HEK293 (cell line): ENCODE data around the gene GALNT1.

Experiments
- CTCF ChIA-PET: fragments of 350-600 bp; formaldehyde crosslinking; extraction: SDS; loops from one replicate; lab custom pipeline; 2021; ENCODE audit warnings: antibody characterized with exemption; lab: Yijun Ruan, JAX
- POLR2A ChIA-PET: fragments of 300-600 bp; formaldehyde crosslinking; extraction: SDS; loops from one replicate; lab custom pipeline; 2020; ENCODE audit warnings: antibody characterized with exemption, inconsistent platforms; lab: Yijun Ruan, JAX
- H3K27ac ChIP-seq: fragments of 200-500 bp; sonication (Bioruptor generic); 2 replicates; pipeline ENCODE4 v1.5.1; 2014; ENCODE audit warnings: low read depth, low read length, control low read depth, inconsistent platforms; ENCODE audit errors: extremely low read depth
- H3K36me3 ChIP-seq, 2 experiments: fragments of 200-500 bp in 1 of 2; sonication (Bioruptor generic) in 1 of 2; 1 replicate in 1 of 2; 2 replicates in 1 of 2; pipeline ENCODE4 v1.5.1; 2014 to 2017; ENCODE audit warnings: inconsistent platforms in 2 of 2, low read length in 2 of 2; ENCODE audit not compliant: control insufficient read depth in 2 of 2, insufficient read depth in 1 of 2
- H3K4me1 ChIP-seq: fragments of 200-500 bp; sonication (Bioruptor generic); 2 replicates; pipeline ENCODE4 v1.5.1; 2014; ENCODE audit warnings: mild to moderate bottlenecking, low read length, inconsistent platforms; ENCODE audit not compliant: control insufficient read depth, insufficient read depth
- H3K4me3 ChIP-seq: 2 replicates; pipeline ENCODE4 v1.5.1; 2011; ENCODE audit warnings: low read depth, mild to moderate bottlenecking, control low read depth, low read length, moderate library complexity
- H3K9me3 ChIP-seq: fragments of 200-500 bp; sonication (Bioruptor generic); 2 replicates; pipeline ENCODE4 v1.5.1; 2014; ENCODE audit warnings: low read depth, low read length, inconsistent platforms; ENCODE audit not compliant: control insufficient read depth, insufficient read depth
- BCL11B ChIP-seq: fragments of 450-650 bp; formaldehyde crosslinking; IDR thresholded peaks from 2 replicates; pipeline ENCODE4 v1.5.1; 2016; ENCODE audit warnings: low read depth, missing biosample characterization, missing genetic modification characterization
- KLF16 ChIP-seq: fragments of 450-650 bp; formaldehyde crosslinking; IDR thresholded peaks from 2 replicates; pipeline ENCODE4 v1.5.1; 2017; ENCODE audit warnings: missing biosample characterization, missing genetic modification characterization
- OSR2 ChIP-seq: fragments of 450-650 bp; formaldehyde crosslinking; IDR thresholded peaks from 2 replicates; pipeline ENCODE4 v1.5.1; 2016; ENCODE audit warnings: missing biosample characterization, missing genetic modification characterization
- SP7 ChIP-seq: fragments of 450-650 bp; formaldehyde crosslinking; IDR thresholded peaks from 2 replicates; pipeline ENCODE4 v1.5.1; 2016; ENCODE audit warnings: missing biosample characterization, missing genetic modification characterization
- TCF7L2 ChIP-seq: IDR thresholded peaks from 2 replicates; pipeline ENCODE4 v1.6.1; 2011; ENCODE audit warnings: low read depth, mild to moderate bottlenecking, inconsistent platforms, low read length, moderate library complexity, borderline replicate concordance
- YY2 ChIP-seq: fragments of 450-650 bp; formaldehyde crosslinking; IDR thresholded peaks from 2 replicates; pipeline ENCODE4 v1.5.1; 2016; ENCODE audit warnings: missing biosample characterization, missing genetic modification characterization
- ZFP3 ChIP-seq: fragments of 450-650 bp; formaldehyde crosslinking; IDR thresholded peaks from 2 replicates; pipeline ENCODE4 v1.5.1; 2016; ENCODE audit warnings: low read depth, missing biosample characterization, missing genetic modification characterization
- ZNF19 ChIP-seq: fragments of 450-650 bp; formaldehyde crosslinking; IDR thresholded peaks from 2 replicates; pipeline ENCODE4; 2016; ENCODE audit warnings: missing biosample characterization, missing genetic modification characterization, low read depth
- ZNF239 ChIP-seq: fragments of 450-650 bp; formaldehyde crosslinking; IDR thresholded peaks from 2 replicates; pipeline ENCODE4 v1.5.1; 2016; ENCODE audit warnings: missing biosample characterization, missing genetic modification characterization
- ZNF423 ChIP-seq: fragments of 450-650 bp; formaldehyde crosslinking; IDR thresholded peaks from 2 replicates; pipeline ENCODE4 v1.5.1; 2016; ENCODE audit warnings: missing biosample characterization, missing genetic modification characterization
- ZNF664 ChIP-seq: fragments of 450-650 bp; formaldehyde crosslinking; IDR thresholded peaks from 2 replicates; pipeline ENCODE4 v1.5.1; 2016; ENCODE audit warnings: missing biosample characterization, missing genetic modification characterization
- ZNF768 ChIP-seq: fragments of 450-650 bp; formaldehyde crosslinking; IDR thresholded peaks from 2 replicates; pipeline ENCODE4 v1.5.1; 2018; ENCODE audit warnings: missing biosample characterization, mild to moderate bottlenecking, missing genetic modification characterization
- ZNF776 ChIP-seq: fragments of 450-650 bp; formaldehyde crosslinking; IDR thresholded peaks from 2 replicates; pipeline ENCODE4 v1.5.0; 2017; ENCODE audit warnings: missing biosample characterization, missing genetic modification characterization, borderline replicate concordance
- ZNF777 ChIP-seq: fragments of 450-650 bp; formaldehyde crosslinking; IDR thresholded peaks from 2 replicates; pipeline ENCODE4 v1.5.1; 2017; ENCODE audit warnings: missing biosample characterization, missing genetic modification characterization, borderline replicate concordance
- ZNF792 ChIP-seq: fragments of 450-650 bp; formaldehyde crosslinking; IDR thresholded peaks from 2 replicates; pipeline ENCODE4 v1.5.1; 2016; ENCODE audit warnings: missing biosample characterization, missing genetic modification characterization
- ZSCAN16 ChIP-seq: fragments of 450-650 bp; formaldehyde crosslinking; IDR thresholded peaks from 2 replicates; pipeline ENCODE4 v1.5.1; 2016; ENCODE audit warnings: missing biosample characterization, missing genetic modification characterization
- ZSCAN23 ChIP-seq: fragments of 450-650 bp; formaldehyde crosslinking; IDR thresholded peaks from 2 replicates; pipeline ENCODE4 v1.5.1; 2016; ENCODE audit warnings: missing biosample characterization, missing genetic modification characterization
- TF ChIP-seq, protein P1 (sequence below): fragments of 450-650 bp; formaldehyde crosslinking; IDR thresholded peaks from 2 replicates; pipeline ENCODE4 v1.5.1; 2016; ENCODE audit warnings: missing biosample characterization, missing genetic modification characterization
- TF ChIP-seq, protein P2 (sequence below): fragments of 450-650 bp; formaldehyde crosslinking; IDR thresholded peaks from 2 replicates; pipeline ENCODE4 v1.5.1; 2016; ENCODE audit warnings: missing biosample characterization, missing genetic modification characterization
- TF ChIP-seq, protein P3 (sequence below): fragments of 450-650 bp; formaldehyde crosslinking; IDR thresholded peaks from 2 replicates; pipeline ENCODE4 v1.5.1; 2016; ENCODE audit warnings: missing biosample characterization, missing genetic modification characterization
- TF ChIP-seq, protein P4 (sequence below): fragments of 450-650 bp; formaldehyde crosslinking; conservative IDR thresholded peaks from 2 replicates; pipeline ENCODE4 v1.5.1; 2016; ENCODE audit warnings: low read depth, missing biosample characterization, missing genetic modification characterization
- TF ChIP-seq, protein P5 (sequence below): fragments of 450-650 bp; formaldehyde crosslinking; IDR thresholded peaks from 2 replicates; pipeline ENCODE4 v1.5.1; 2016; ENCODE audit warnings: missing biosample characterization, missing genetic modification characterization, borderline replicate concordance
- TF ChIP-seq, protein P6 (sequence below): fragments of 450-650 bp; formaldehyde crosslinking; IDR thresholded peaks from 2 replicates; pipeline ENCODE4 v1.5.1; 2017; ENCODE audit warnings: missing biosample characterization, missing genetic modification characterization

GALNT1 gene

DNA sequence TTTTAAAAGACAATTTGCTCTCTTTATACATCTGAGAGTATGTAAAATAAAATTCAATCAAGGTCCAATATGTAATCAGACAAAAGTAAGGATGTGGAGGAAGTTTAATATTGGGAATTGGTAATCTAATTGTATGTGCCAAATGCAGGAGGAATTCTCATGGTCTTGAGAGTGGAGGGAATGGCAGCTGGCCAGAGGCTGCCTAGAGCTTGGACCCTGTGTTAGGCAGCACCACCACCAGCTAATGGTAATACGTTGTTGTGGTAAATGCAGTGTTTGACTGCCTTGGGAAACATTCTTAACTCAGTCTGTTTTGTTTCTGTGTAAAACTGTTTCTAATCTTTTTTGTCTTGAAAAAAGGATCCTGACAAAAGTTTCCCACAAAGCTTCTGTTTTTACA is 30.0 kb downstream of the GALNT1 start:
- H3K27ac ChIP-seq: no peak overlapping the region
- ChIA-PET POLR2A (interaction anchor here (0.8 kb wide), 1 partner anchor 28 kb away, joined by 6 read pairs; no protein-coding TSS in a partner anchor), CTCF (interaction anchor here (0.6 kb wide), 1 partner anchor 12 kb away, joined by 5 read pairs; no protein-coding TSS in a partner anchor)
- no peak overlapping the region for H3K4me3 ChIP-seq
- H3K4me1 ChIP-seq: peaks cover 11% of the 10 kb centered on the region
- no peaks in the 10 kb centered on the region for H3K9me3 ChIP-seq
- H3K36me3 ChIP-seq: no peaks in the 10 kb centered on the region
- TF ChIP-seq ZNF19 (tag by site-specific recombination) (no peak), OSR2 (tag by site-specific recombination) (no peak), KLF16 (no peak), BCL11B (tag by site-specific recombination) (no peak), ZNF768 (no peak), ZNF777 (tag by site-specific recombination) (no peak), YY2 (tag by site-specific recombination) (no peak), ZNF776 (tag by site-specific recombination) (no peak), ZNF792 (tag by site-specific recombination) (no peak), SP7 (tag by site-specific recombination) (no peak), ZSCAN23 (no peak), ZNF423 (tag by site-specific recombination) (no peak), TCF7L2 (no peak), ZFP3 (no peak)
- TF ChIP-seq, protein P1, sequence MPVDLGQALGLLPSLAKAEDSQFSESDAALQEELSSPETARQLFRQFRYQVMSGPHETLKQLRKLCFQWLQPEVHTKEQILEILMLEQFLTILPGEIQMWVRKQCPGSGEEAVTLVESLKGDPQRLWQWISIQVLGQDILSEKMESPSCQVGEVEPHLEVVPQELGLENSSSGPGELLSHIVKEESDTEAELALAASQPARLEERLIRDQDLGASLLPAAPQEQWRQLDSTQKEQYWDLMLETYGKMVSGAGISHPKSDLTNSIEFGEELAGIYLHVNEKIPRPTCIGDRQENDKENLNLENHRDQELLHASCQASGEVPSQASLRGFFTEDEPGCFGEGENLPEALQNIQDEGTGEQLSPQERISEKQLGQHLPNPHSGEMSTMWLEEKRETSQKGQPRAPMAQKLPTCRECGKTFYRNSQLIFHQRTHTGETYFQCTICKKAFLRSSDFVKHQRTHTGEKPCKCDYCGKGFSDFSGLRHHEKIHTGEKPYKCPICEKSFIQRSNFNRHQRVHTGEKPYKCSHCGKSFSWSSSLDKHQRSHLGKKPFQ: no peak
- TF ChIP-seq, protein P2, sequence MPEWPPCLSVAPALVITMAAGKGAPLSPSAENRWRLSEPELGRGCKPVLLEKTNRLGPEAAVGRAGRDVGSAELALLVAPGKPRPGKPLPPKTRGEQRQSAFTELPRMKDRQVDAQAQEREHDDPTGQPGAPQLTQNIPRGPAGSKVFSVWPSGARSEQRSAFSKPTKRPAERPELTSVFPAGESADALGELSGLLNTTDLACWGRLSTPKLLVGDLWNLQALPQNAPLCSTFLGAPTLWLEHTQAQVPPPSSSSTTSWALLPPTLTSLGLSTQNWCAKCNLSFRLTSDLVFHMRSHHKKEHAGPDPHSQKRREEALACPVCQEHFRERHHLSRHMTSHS (tag by site-specific recombination): no peak
- TF ChIP-seq, protein P3, sequence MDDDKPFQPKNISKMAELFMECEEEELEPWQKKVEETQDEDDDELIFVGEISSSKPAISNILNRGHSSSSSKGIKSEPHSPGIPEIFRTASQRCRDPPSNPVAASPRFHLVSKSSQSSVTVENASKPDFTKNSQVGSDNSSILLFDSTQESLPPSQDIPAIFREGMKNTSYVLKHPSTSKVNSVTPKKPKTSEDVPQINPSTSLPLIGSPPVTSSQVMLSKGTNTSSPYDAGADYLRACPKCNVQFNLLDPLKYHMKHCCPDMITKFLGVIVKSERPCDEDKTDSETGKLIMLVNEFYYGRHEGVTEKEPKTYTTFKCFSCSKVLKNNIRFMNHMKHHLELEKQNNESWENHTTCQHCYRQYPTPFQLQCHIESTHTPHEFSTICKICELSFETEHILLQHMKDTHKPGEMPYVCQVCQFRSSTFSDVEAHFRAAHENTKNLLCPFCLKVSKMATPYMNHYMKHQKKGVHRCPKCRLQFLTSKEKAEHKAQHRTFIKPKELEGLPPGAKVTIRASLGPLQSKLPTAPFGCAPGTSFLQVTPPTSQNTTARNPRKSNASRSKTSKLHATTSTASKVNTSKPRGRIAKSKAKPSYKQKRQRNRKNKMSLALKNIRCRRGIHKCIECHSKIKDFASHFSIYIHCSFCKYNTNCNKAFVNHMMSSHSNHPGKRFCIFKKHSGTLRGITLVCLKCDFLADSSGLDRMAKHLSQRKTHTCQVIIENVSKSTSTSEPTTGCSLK (tag by site-specific recombination): no peak
- TF ChIP-seq, protein P4, sequence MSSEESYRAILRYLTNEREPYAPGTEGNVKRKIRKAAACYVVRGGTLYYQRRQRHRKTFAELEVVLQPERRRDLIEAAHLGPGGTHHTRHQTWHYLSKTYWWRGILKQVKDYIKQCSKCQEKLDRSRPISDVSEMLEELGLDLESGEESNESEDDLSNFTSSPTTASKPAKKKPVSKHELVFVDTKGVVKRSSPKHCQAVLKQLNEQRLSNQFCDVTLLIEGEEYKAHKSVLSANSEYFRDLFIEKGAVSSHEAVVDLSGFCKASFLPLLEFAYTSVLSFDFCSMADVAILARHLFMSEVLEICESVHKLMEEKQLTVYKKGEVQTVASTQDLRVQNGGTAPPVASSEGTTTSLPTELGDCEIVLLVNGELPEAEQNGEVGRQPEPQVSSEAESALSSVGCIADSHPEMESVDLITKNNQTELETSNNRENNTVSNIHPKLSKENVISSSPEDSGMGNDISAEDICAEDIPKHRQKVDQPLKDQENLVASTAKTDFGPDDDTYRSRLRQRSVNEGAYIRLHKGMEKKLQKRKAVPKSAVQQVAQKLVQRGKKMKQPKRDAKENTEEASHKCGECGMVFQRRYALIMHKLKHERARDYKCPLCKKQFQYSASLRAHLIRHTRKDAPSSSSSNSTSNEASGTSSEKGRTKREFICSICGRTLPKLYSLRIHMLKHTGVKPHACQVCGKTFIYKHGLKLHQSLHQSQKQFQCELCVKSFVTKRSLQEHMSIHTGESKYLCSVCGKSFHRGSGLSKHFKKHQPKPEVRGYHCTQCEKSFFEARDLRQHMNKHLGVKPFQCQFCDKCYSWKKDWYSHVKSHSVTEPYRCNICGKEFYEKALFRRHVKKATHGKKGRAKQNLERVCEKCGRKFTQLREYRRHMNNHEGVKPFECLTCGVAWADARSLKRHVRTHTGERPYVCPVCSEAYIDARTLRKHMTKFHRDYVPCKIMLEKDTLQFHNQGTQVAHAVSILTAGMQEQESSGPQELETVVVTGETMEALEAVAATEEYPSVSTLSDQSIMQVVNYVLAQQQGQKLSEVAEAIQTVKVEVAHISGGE (tag by site-specific recombination): no peak
- TF ChIP-seq, all 188 proteins: peak for 0

DNA sequence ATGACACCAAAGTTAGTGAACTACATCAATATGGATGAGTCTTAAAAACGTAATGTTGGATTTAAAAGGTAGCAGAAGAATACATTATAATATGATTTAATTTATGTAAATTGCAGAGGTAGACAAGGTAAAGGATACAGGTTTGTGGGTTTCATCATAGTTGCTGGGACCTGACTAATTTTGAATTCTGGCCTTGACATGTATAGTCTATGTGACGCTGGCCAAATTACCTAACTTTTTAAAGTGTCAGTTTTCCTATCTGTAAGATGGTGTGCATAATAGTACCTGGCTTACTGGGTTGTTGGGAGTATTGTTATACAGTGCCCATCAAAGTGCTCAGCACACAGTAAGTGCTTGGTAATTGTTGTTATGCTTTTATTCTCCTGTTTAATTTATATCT is 34.5 kb downstream of the GALNT1 start:
- POLR2A ChIA-PET: interaction anchor here (1.1 kb wide), 2 partner anchors 34 to 356 kb away, joined by 4 to 5 read pairs; partner anchors contain the start of gene RMP24
- no peak overlapping the region for H3K4me3 ChIP-seq
- TF ChIP-seq ZSCAN16 (tag by site-specific recombination) (peak; percentile 89; the same call in 1 of the 2 replicates), ZNF239 (tag by site-specific recombination) (no peak), ZNF664 (tag by site-specific recombination) (peak; percentile 37; the same call in 1 of the 2 replicates)
- TF ChIP-seq, protein P5, sequence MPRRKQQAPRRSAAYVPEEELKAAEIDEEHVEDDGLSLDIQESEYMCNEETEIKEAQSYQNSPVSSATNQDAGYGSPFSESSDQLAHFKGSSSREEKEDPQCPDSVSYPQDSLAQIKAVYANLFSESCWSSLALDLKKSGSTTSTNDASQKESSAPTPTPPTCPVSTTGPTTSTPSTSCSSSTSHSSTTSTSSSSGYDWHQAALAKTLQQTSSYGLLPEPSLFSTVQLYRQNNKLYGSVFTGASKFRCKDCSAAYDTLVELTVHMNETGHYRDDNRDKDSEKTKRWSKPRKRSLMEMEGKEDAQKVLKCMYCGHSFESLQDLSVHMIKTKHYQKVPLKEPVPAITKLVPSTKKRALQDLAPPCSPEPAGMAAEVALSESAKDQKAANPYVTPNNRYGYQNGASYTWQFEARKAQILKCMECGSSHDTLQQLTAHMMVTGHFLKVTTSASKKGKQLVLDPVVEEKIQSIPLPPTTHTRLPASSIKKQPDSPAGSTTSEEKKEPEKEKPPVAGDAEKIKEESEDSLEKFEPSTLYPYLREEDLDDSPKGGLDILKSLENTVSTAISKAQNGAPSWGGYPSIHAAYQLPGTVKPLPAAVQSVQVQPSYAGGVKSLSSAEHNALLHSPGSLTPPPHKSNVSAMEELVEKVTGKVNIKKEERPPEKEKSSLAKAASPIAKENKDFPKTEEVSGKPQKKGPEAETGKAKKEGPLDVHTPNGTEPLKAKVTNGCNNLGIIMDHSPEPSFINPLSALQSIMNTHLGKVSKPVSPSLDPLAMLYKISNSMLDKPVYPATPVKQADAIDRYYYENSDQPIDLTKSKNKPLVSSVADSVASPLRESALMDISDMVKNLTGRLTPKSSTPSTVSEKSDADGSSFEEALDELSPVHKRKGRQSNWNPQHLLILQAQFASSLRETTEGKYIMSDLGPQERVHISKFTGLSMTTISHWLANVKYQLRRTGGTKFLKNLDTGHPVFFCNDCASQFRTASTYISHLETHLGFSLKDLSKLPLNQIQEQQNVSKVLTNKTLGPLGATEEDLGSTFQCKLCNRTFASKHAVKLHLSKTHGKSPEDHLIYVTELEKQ (tag by site-specific recombination): no peak
- TF ChIP-seq, protein P6, sequence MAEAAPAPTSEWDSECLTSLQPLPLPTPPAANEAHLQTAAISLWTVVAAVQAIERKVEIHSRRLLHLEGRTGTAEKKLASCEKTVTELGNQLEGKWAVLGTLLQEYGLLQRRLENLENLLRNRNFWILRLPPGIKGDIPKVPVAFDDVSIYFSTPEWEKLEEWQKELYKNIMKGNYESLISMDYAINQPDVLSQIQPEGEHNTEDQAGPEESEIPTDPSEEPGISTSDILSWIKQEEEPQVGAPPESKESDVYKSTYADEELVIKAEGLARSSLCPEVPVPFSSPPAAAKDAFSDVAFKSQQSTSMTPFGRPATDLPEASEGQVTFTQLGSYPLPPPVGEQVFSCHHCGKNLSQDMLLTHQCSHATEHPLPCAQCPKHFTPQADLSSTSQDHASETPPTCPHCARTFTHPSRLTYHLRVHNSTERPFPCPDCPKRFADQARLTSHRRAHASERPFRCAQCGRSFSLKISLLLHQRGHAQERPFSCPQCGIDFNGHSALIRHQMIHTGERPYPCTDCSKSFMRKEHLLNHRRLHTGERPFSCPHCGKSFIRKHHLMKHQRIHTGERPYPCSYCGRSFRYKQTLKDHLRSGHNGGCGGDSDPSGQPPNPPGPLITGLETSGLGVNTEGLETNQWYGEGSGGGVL: no peak

More for the DNA sequence above, 34.5 kb downstream of the GALNT1 start:
- H3K9me3 ChIP-seq: no peaks in the 10 kb centered on the region
- H3K27ac ChIP-seq: no peak overlapping the region; the same call in 1 of the 2 replicates
- CTCF ChIA-PET: no interaction called here
- peaks cover 15% of the 10 kb centered on the region for H3K4me1 ChIP-seq
- H3K36me3 ChIP-seq: no peaks in the 10 kb centered on the region
